GM12891 (cell line): ENCODE data around the gene TUBB3.

Experiments used
- PAX5 ChIP-seq: IDR thresholded peaks from 2 replicates; pipeline ENCODE4 v1.6.1; 2011; ENCODE audit warnings: low read length, moderate library complexity, mild to moderate bottlenecking; ENCODE audit not compliant: insufficient read depth, severe bottlenecking
- POLR2A ChIP-seq: IDR thresholded peaks from 2 replicates; pipeline ENCODE4 v1.6.1; 2011; ENCODE audit warnings: low read depth, low read length, control low read depth
- POLR2AphosphoS5 ChIP-seq: IDR thresholded peaks from 2 replicates; pipeline ENCODE4 v1.6.1; 2011; ENCODE audit warnings: low read depth, low read length, control low read depth
- POU2F2 ChIP-seq: IDR thresholded peaks from 2 replicates; pipeline ENCODE4 v1.6.1; 2011; ENCODE audit warnings: low read depth, mild to moderate bottlenecking, control low read depth, low read length, moderate library complexity
- TAF1 ChIP-seq: IDR thresholded peaks from 2 replicates; pipeline ENCODE4 v1.6.1; 2011; ENCODE audit warnings: low read depth, low read length, control low read depth

DNA sequence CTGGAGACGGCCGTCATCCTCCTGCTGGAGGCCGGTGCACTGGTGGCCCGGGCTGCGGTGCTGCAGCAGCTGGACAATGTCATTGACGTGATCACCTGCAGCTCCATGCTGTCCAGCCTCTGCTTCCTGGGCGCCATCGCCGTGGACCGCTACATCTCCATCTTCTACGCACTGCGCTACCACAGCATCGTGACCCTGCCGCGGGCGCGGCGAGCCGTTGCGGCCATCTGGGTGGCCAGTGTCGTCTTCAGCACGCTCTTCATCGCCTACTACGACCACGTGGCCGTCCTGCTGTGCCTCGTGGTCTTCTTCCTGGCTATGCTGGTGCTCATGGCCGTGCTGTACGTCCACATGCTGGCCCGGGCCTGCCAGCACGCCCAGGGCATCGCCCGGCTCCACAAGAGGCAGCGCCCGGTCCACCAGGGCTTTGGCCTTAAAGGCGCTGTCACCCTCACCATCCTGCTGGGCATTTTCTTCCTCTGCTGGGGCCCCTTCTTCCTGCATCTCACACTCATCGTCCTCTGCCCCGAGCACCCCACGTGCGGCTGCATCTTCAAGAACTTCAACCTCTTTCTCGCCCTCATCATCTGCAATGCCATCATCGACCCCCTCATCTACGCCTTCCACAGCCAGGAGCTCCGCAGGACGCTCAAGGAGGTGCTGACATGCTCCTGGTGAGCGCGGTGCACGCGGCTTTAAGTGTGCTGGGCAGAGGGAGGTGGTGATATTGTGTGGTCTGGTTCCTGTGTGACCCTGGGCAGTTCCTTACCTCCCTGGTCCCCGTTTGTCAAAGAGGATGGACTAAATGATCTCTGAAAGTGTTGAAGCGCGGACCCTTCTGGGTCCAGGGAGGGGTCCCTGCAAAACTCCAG lies 3.4 kb upstream of the TUBB3 start:
- TF ChIP-seq POLR2A (no peak), POLR2AphosphoS5 (no peak), TAF1 (no peak), PAX5 (no peak), POU2F2 (no peak)
